Ovary (tissue), 9 donors: ENCODE results near the gene MSANTD2. TPM values are rescaled to one million over a fixed set of nuclear protein-coding genes. Genes with fewer than 3 reads are reported as not detected.

ENCODE experiments used
- DNase-seq, 5 donors: peaks; one replicate each; pipeline ENCODE4 v3.0.0-alpha.2; 2019 to 2020
- H3K27ac ChIP-seq, 2 donors: fragments of 200-600 bp; one replicate each; pipeline versions ENCODE4 v1.5.1 to v1.8.0; 2019 to 2022
- H3K27me3 ChIP-seq: fragments of 200-600 bp; one replicate; pipeline ENCODE4 v1.8.0; 2022
- H3K36me3 ChIP-seq: fragments of 200-600 bp; sonication (generic); one replicate; pipeline ENCODE4 v1.5.1; 2019
- H3K4me1 ChIP-seq: one replicate; pipeline ENCODE4 v1.8.1; 2013; ENCODE audit warnings: mild to moderate bottlenecking, moderate library complexity; ENCODE audit not compliant: insufficient read depth
- H3K4me3 ChIP-seq: fragments of 200-600 bp; sonication (generic); one replicate; pipeline ENCODE4 v1.5.1; 2017
- H3K9me3 ChIP-seq, 2 donors: fragments of 200-600 bp in 1 of 2; sonication (generic) in 1 of 2; one replicate each; pipeline versions ENCODE4 v1.5.1 to v1.8.1; 2013 to 2019; ENCODE audit warnings: mild to moderate bottlenecking in 1 of 2, moderate library complexity in 1 of 2
- CTCF ChIP-seq, 3 donors: fragments of 450-650 bp in 2 of 3; fragments of 200-600 bp in 1 of 3; IDR thresholded peaks; one replicate each; pipeline versions ENCODE4 v1.5.1 to v1.8.0; 2016 to 2022; ENCODE audit warnings: antibody characterized with exemption in 3 of 3, mild to moderate bottlenecking in 1 of 3
- EP300 ChIP-seq: sonication (generic); formaldehyde crosslinking; IDR thresholded peaks from one replicate; pipeline ENCODE4 v1.6.1; 2017; ENCODE audit warnings: antibody characterized with exemption
- POLR2A ChIP-seq: fragments of 450-650 bp; IDR thresholded peaks from one replicate; pipeline ENCODE4 v1.6.1; 2017; ENCODE audit warnings: antibody characterized with exemption, mild to moderate bottlenecking, moderate library complexity
- WGBS, 3 donors: extraction: QIAGEN DNeasy Blood & Tissue Kit in 1 of 3; methylation state at CpG; one replicate each; pipeline versions ENCODE4 v1.1.5 to v1.1.7; 2013 to 2017; 5-methylcytosine and 5-hydroxymethylcytosine counted together
- intact Hi-C, 4 donors: fragments of 100-400 bp; cut with DNase I; formaldehyde crosslinking; loops; one replicate each; pipeline versions ENCODE4 v1.11.0 to v1.15.1; 2022 to 2023
- polyA plus RNA-seq, 2 donors: library from polyadenylated mRNA; stranded (reverse); fragments of 200-250 nt in 1 of 2; fragments of 350-450 nt in 1 of 2; fragmentation: Illumina TruSeq in 1 of 2; extraction: RNeasy Lipid Tissue Mini Kit (QIAGEN cat#74804) in 1 of 2; gene quantifications; one replicate each; pipeline ENCODE4 v1.2.3, GENCODE V29; 2013 to 2014
- total RNA-seq, 7 donors: library from RNA; depleted of rRNA in 2 of 7; stranded (reverse); fragments of >200 nt in 2 of 7; fragmentation: NEBNext Ultra II Directional in 3 of 7; extraction: Animal tissue kit (Norgen Biotek cat#: 25700) in 3 of 7; gene quantifications; one replicate each; pipeline versions ENCODE4 v1.1.0 to v1.2.4, GENCODE V29; 2016 to 2023
- donor health status: DM: no; HTN: no; CAD: no; lungs with moderate emphysema.
- donor health status: DM: no; HTN: no; CAD: no.
- donor health status: Bipolar disorder and iron deficiency.
- donor health status: DM: yes; HTN: yes; CAD: no.
- donor health status: DM: no; HTN: no; CAD: no.
- donor health status: DM: yes; HTN: yes; CAD: no.

MSANTD2 gene
- total and polyA plus RNA-seq, 9 donors: 9.9 to 19.4 (median 16.7) TPM

DNA sequence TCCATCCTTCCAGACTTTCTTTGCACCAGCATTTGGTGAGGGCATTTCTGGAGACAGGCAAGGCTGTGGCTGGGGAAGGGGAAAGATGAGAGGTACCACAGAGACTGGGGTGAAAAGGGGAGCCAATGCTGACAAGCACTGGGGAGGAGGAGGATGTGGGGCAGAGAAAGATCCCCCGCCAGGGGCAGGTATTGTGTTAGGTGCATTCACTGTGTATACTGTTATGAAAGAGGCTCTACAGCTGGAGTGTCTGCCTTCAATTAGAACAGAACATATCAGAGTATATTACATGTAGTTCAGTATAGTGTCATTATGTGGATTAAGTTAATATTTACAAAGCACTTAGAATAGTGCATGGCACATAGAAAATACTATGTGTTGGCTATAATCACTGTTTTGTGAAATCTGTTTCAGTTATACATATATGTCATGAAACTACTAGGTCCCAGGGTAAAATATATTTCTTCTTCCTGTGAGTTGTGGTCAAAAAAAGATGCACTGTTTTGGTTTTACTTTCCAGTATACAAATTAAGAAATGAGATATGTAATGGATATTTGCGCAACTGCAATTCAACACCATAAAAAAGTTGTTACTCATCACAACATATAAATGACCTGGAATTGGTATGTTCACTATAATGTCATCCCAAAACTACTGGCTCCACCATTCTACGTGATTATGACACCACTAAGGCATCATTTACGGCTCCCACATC, 8.4 kb downstream of the MSANTD2 start:
- no peak for DNase-seq
- H3K27me3 ChIP-seq: no peaks in the 10 kb centered on the region
- TF ChIP-seq CTCF (IDR thresholded peaks at IDR 0.05) (no peak), POLR2A (no peak), EP300 (no peak)
- H3K27ac ChIP-seq: no peak overlapping the region
- no peak overlapping the region for H3K4me3 ChIP-seq
- 93 to 95% (median 94%) methylated on average over 4 of the region's 4 CpGs for WGBS, 3 donors
- intact Hi-C loops: no loop called here
- H3K36me3 ChIP-seq: no peaks in the 10 kb centered on the region
- no peaks in the 10 kb centered on the region for H3K4me1 ChIP-seq
- H3K9me3 ChIP-seq: no peaks in the 10 kb centered on the region

- Histone ChIP-seq H3K36me3 (no peaks in the 10 kb centered on the region), H3K9me3 (no peaks in the 10 kb centered on the region), H3K4me1 (no peaks in the 10 kb centered on the region), H3K4me3 (no peak overlapping the region), H3K27me3 (no peaks in the 10 kb centered on the region), H3K27ac (no peak overlapping the region)
- intact Hi-C loops: no loop called here
- TF ChIP-seq EP300: no peak
- no peak for TF ChIP-seq POLR2A
- DNase-seq: no peak
These were observed 11.7 kb downstream of the MSANTD2 start for GRCh38 chr11:124788521-124788920.

- Histone ChIP-seq H3K4me3 (no peak overlapping the region), H3K4me1 (no peaks in the 10 kb centered on the region), H3K27ac (no peak overlapping the region), H3K9me3 (no peaks in the 10 kb centered on the region), H3K27me3 (no peaks in the 10 kb centered on the region), H3K36me3 (no peaks in the 10 kb centered on the region)
- 89 to 95% (median 95%) methylated on average over 2 of the region's 2 CpGs for WGBS, 3 donors
- TF ChIP-seq POLR2A: no peak
- no peak for TF ChIP-seq CTCF (IDR thresholded peaks at IDR 0.05)
- no peak for TF ChIP-seq EP300
- intact Hi-C loops: no loop called here
- no peak for DNase-seq
These were observed 16.2 kb downstream of the MSANTD2 start for GRCh38 chr11:124784051-124784450.

GRCh38 chr11:124783002-124783401, 17.2 kb downstream of the MSANTD2 start:
- intact Hi-C loops: no loop called here

More at GRCh38 chr11:124783002-124783401, 17.2 kb downstream of the MSANTD2 start:
- no peaks in the 10 kb centered on the region for H3K36me3 ChIP-seq
- H3K9me3 ChIP-seq: no peaks in the 10 kb centered on the region
- 89 to 96% (median 92%) methylated on average over 4 of the region's 4 CpGs for WGBS, 3 donors
- H3K27ac ChIP-seq: no peak overlapping the region
- no peak overlapping the region for H3K4me3 ChIP-seq
- no peak for DNase-seq
- no peaks in the 10 kb centered on the region for H3K27me3 ChIP-seq
- H3K4me1 ChIP-seq: no peaks in the 10 kb centered on the region
- TF ChIP-seq POLR2A: no peak
- TF ChIP-seq CTCF (IDR thresholded peaks at IDR 0.05): no peak
- TF ChIP-seq EP300: no peak
